A673 (cell line): ENCODE measurements around the gene ARHGEF19.

Experiments used
- EZH2 ChIP-seq: fragments of 200-600 bp; sonication (generic); IDR thresholded peaks from 2 replicates; pipeline ENCODE4 v1.6.1; 2017; ENCODE audit warnings: borderline replicate concordance, low read depth, mild to moderate bottlenecking, mixed read lengths, antibody characterized with exemption, low read length; ENCODE audit not compliant: poor library complexity, severe bottlenecking
- TF ChIP-seq, protein P1 (sequence below): fragments of 300-800, 200-600 bp; sonication (generic); conservative IDR thresholded peaks from 2 replicates; pipeline ENCODE4 v1.5.1; 2017; ENCODE audit warnings: low read depth, mild to moderate bottlenecking, antibody characterized with exemption, low read length, moderate library complexity, mixed read lengths

- TF ChIP-seq, protein P1, sequence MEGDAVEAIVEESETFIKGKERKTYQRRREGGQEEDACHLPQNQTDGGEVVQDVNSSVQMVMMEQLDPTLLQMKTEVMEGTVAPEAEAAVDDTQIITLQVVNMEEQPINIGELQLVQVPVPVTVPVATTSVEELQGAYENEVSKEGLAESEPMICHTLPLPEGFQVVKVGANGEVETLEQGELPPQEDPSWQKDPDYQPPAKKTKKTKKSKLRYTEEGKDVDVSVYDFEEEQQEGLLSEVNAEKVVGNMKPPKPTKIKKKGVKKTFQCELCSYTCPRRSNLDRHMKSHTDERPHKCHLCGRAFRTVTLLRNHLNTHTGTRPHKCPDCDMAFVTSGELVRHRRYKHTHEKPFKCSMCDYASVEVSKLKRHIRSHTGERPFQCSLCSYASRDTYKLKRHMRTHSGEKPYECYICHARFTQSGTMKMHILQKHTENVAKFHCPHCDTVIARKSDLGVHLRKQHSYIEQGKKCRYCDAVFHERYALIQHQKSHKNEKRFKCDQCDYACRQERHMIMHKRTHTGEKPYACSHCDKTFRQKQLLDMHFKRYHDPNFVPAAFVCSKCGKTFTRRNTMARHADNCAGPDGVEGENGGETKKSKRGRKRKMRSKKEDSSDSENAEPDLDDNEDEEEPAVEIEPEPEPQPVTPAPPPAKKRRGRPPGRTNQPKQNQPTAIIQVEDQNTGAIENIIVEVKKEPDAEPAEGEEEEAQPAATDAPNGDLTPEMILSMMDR = no peak
- no peak for TF ChIP-seq EZH2
These were observed 22.4 kb downstream of the ARHGEF19 start for GRCh38 chr1:16189921-16190621.
